K562 (cell line): ENCODE data around the gene CCR7. TPM values are rescaled to one million over a fixed set of nuclear protein-coding genes. Genes with fewer than 3 reads are reported as not detected.

Source experiments
- ATAC-seq: fragments of 200-7000 bp; cut with Tn5 transposase; 3 replicates; pipeline ENCODE4 v1.9.1; 2020; ENCODE audit warnings: moderate library complexity
- BruUV-seq: library from RNA; stranded (reverse); fragments of 400-500 nt; replicated peaks from 2 replicates; lab custom pipeline; 2021; lab: Mats Ljungman, UMichigan
- CTCF ChIA-PET: fragments of 300-600 bp; formaldehyde crosslinking; extraction: SDS; loops from one replicate; lab custom pipeline; 2021; ENCODE audit warnings: low intra/inter-chr PET ratio; lab: Yijun Ruan, JAX
- POLR2A ChIA-PET: fragments of 300-600, 350-650 bp; sonication (Branson Sonifier 250); formaldehyde crosslinking; extraction: SDS; loops from one replicate; lab custom pipeline; 2021; ENCODE audit warnings: antibody characterized with exemption, inconsistent platforms; lab: Yijun Ruan, JAX
- DNase-seq, 4 experiments: peaks; one replicate each; pipeline versions ENCODE4 v3.0.0 to v3.0.0-alpha.2; 2011 to 2018; ENCODE audit warnings: low spot score in 3 of 4, mixed read lengths in 3 of 4; ENCODE audit errors: extremely low read depth in 1 of 4
- FAIRE-seq: peaks from 2 replicates; lab custom pipeline; 2011; peaks lifted over from hg19 to GRCh38; lab: Jason Lieb, UNC
- H2AFZ ChIP-seq: 2 replicates; pipeline ENCODE4 v1.6.0; 2011; ENCODE audit warnings: low read depth, low read length, control low read depth, inconsistent platforms
- H3K27ac ChIP-seq: fragments of 200-600 bp; 3 replicates; pipeline ENCODE4 v1.8.0; 2011; ENCODE audit warnings: low read depth, mild to moderate bottlenecking, control low read depth, inconsistent platforms, low read length, moderate library complexity, mixed read lengths; ENCODE audit errors: extremely low read depth
- H3K27me3 ChIP-seq, 2 experiments: fragments of 300-600 bp in 1 of 2; 2 replicates in 1 of 2; 3 replicates in 1 of 2; pipeline versions ENCODE4 v1.6.0 to v1.8.0; 2011; ENCODE audit warnings: inconsistent platforms in 2 of 2, low read length in 2 of 2, mild to moderate bottlenecking in 1 of 2, mixed read lengths in 1 of 2, moderate library complexity in 1 of 2; ENCODE audit not compliant: control insufficient read depth in 2 of 2, insufficient read depth in 2 of 2
- H3K36me3 ChIP-seq: fragments of 300-600 bp; 3 replicates; pipeline ENCODE4 v1.8.0; 2011; ENCODE audit warnings: mild to moderate bottlenecking, low read length, inconsistent platforms; ENCODE audit not compliant: control insufficient read depth, insufficient read depth
- H3K4me1 ChIP-seq, 2 experiments: fragments of 200-600 bp in 1 of 2; replicated peaks in 1 of 2; 2 replicates in 1 of 2; 3 replicates in 1 of 2; pipeline versions ENCODE4 v1.5.1 to v1.8.0; 2011; ENCODE audit warnings: inconsistent platforms in 2 of 2, low read length in 2 of 2, mild to moderate bottlenecking in 1 of 2, mixed read lengths in 1 of 2, moderate library complexity in 1 of 2; ENCODE audit not compliant: control insufficient read depth in 2 of 2, insufficient read depth in 2 of 2
- H3K4me2 ChIP-seq: 2 replicates; pipeline ENCODE4 v1.6.1; 2011; ENCODE audit warnings: low read length, control low read depth, inconsistent platforms, mixed read lengths; ENCODE audit not compliant: insufficient read depth
- H3K4me3 ChIP-seq: fragments of 200-600 bp; sonication (generic), shearing (Covaris generic); 2 replicates; pipeline ENCODE4 v1.5.1; 2016; ENCODE audit warnings: control low read depth, inconsistent platforms
- H3K79me2 ChIP-seq: fragments of 200-600 bp; 3 replicates; pipeline ENCODE4 v1.8.0; 2011; ENCODE audit warnings: low read length, inconsistent platforms; ENCODE audit not compliant: control insufficient read depth, insufficient read depth
- H3K9ac ChIP-seq, 2 experiments: 2 replicates each; pipeline versions ENCODE4 v1.6.0 to v1.6.1; 2011; ENCODE audit warnings: low read depth in 2 of 2, low read length in 2 of 2, control low read depth in 1 of 2, inconsistent platforms in 1 of 2, mild to moderate bottlenecking in 1 of 2, mixed read lengths in 1 of 2; ENCODE audit not compliant: insufficient read depth in 1 of 2
- H3K9me1 ChIP-seq: one replicate; pipeline ENCODE4 v1.6.0; 2011; ENCODE audit warnings: inconsistent platforms, mild to moderate bottlenecking, low read length, moderate library complexity; ENCODE audit not compliant: control insufficient read depth, insufficient read depth
- H3K9me3 ChIP-seq: replicated peaks from 2 replicates; pipeline ENCODE4 v1.5.1; 2011; ENCODE audit warnings: low read depth, low read length, inconsistent platforms; ENCODE audit not compliant: control insufficient read depth, insufficient read depth
- H4K20me1 ChIP-seq: replicated peaks from 2 replicates; pipeline ENCODE4 v1.6.1; 2011; ENCODE audit warnings: low read length, inconsistent platforms, mixed read lengths; ENCODE audit not compliant: control insufficient read depth, insufficient read depth
- E2F8 ChIP-seq: fragments of 450-650 bp; IDR thresholded peaks from 2 replicates; pipeline ENCODE4 v1.7.1; 2018; ENCODE audit warnings: mild to moderate bottlenecking, low read depth; ENCODE audit not compliant: partially characterized antibody
- FOSL1 ChIP-seq: fragments of 200-800 bp; sonication (Bioruptor generic); conservative IDR thresholded peaks from 2 replicates; pipeline ENCODE4 v1.6.1; 2016; ENCODE audit warnings: missing genetic modification characterization, missing compliant biosample characterization
- FOXA3 ChIP-seq, 2 experiments: fragments of 450-650 bp in 1 of 2; sonication (generic) in 1 of 2; formaldehyde crosslinking; IDR thresholded peaks in 1 of 2; conservative IDR thresholded peaks in 1 of 2; 2 replicates each; pipeline versions ENCODE4 v1.4.0 to v1.8.0; 2020 to 2022; ENCODE audit warnings: mild to moderate bottlenecking in 2 of 2, missing genetic modification reagents in 1 of 2
- HMBOX1 ChIP-seq: sonication (generic); IDR thresholded peaks from 2 replicates; pipeline ENCODE4 v1.6.1; 2016
- HMGXB4 ChIP-seq: sonication (generic); formaldehyde crosslinking; IDR thresholded peaks from 2 replicates; pipeline ENCODE4 v1.8.1; 2023; ENCODE audit warnings: mild to moderate bottlenecking, missing genetic modification reagents
- HNRNPK ChIP-seq: fragments of 200-400 bp; formaldehyde crosslinking; IDR thresholded peaks from one replicate; pipeline ENCODE4 v1.6.1; 2018; ENCODE audit warnings: mild to moderate bottlenecking, low read depth, low read length; ENCODE audit not compliant: poor library complexity, severe bottlenecking
- PCBP2 ChIP-seq: fragments of 200-400 bp; formaldehyde crosslinking; IDR thresholded peaks from 2 replicates; pipeline ENCODE4 v1.6.1; 2018; ENCODE audit warnings: low read length, low read depth, mild to moderate bottlenecking, moderate library complexity; ENCODE audit not compliant: poor library complexity, severe bottlenecking
- whole genome bisulfite sequencing: fragments of 100-300 bp; shearing (Covaris generic); methylation state at CpG from one replicate; pipeline ENCODE4 v1.1.6; 2016; ENCODE audit warnings: low coverage, mixed read lengths; ENCODE audit not compliant: insufficient coverage; ENCODE audit errors: missing lambda C conversion rate; 5-methylcytosine and 5-hydroxymethylcytosine counted together
- in situ Hi-C: fragments of 300-500 bp; cut with MboI; formaldehyde crosslinking; loops from 4 replicates; pipeline ENCODE4 v1.15.0; 2018; ENCODE audit warnings: inconsistent platforms, mixed read lengths
- intact Hi-C: fragments of 100-400 bp; cut with micrococcal nuclease; formaldehyde crosslinking; loops from 2 replicates; pipeline ENCODE4 v1.14.2; 2022
- polyA plus RNA-seq, 8 experiments: library from polyadenylated mRNA; depleted of rRNA in 4 of 8; stranded (reverse) in 5 of 8; unstranded in 3 of 8; fragments of >200 nt; fragmentation: Nextera tagmentation in 2 of 8; fragmentation: Illumina TruSeq in 1 of 8; extraction: Ambion mirVana in 2 of 8; extraction: Trizol in 1 of 8; gene quantifications; 2 replicates each; pipeline versions ENCODE4 v1.2.1 to v1.2.3, GENCODE V29; 2011 to 2014; ENCODE audit warnings: inconsistent platforms in 1 of 8, missing spikeins in 1 of 8
- total RNA-seq, 7 experiments: library from RNA; depleted of rRNA in 6 of 7; stranded (reverse); fragments of >200 nt in 6 of 7; fragmentation: Illumina TruSeq in 2 of 7; extraction: Trizol in 2 of 7; gene quantifications; 2 replicates each; pipeline versions ENCODE4 v1.2.1 to v1.2.3, GENCODE V29; 2011 to 2021; ENCODE audit warnings: low replicate concordance in 1 of 7

CCR7 gene
- total and polyA plus RNA-seq, 9 of the 15 experiments (the other 6 are each of a cell fraction or from before 2014, with no cell fraction given) = 0.14 to 1.4 (median 0.56) TPM

- Histone ChIP-seq H4K20me1 (no peaks in the 10 kb centered on the region), H3K9ac (no peak overlapping the region), H3K4me3 (no peak overlapping the region), H3K4me2 (peak overlapping the region; percentile 53; the same call in 1 of the 2 replicates), H3K27ac (no peak overlapping the region), H3K9me3 (peaks cover 6% of the 10 kb centered on the region), H3K36me3 (no peaks in the 10 kb centered on the region), H3K9me1 (no peaks in the 10 kb centered on the region), H3K79me2 (no peaks in the 10 kb centered on the region), H3K4me1 (peaks cover 10 to 15% of the 10 kb centered on the region in 2 experiments), H2AFZ (no peak overlapping the region), H3K27me3 (peaks cover 5 to 16% of the 10 kb centered on the region in 2 experiments; a peak in 2 of 5 replicates)
- BruUV-seq = no TSS peak
- POLR2A ChIA-PET = no interaction called here
- CTCF ChIA-PET = no interaction called here
- in situ Hi-C loops = no loop called here
- intact Hi-C loops = no loop called here
- TF ChIP-seq FOXA3 (CRISPR knock-in tag; conservative IDR thresholded peaks at IDR 0.05 in 1 of 2, IDR thresholded peaks at IDR 0.05 in 1 of 2) (no peak), PCBP2 (peak; percentile 23), FOSL1 (tag) (0 out of 2 replicates have a peak, but pooled peaks have one; percentile 6), E2F8 (no peak), HNRNPK (peak; percentile 33), HMBOX1 (no peak), HMGXB4 (CRISPR knock-in tag) (no peak)
- ATAC-seq (no peak; the same call in 2 of the 3 replicates), DNase-seq (no peak), FAIRE-seq (no peak)
- 33% methylated on average over 1 of the region's 2 CpGs for WGBS
Measured at GRCh38 chr17:40565769-40566409, 617 bp upstream of the CCR7 start.
